H7 (cell line): Measurements from ENCODE around the gene SRP14. TPM values are rescaled to one million over a fixed set of nuclear protein-coding genes. Genes with fewer than 3 reads are reported as not detected.
"Not testable (repeated sequence)": the region's sequence is repeated elsewhere in the genome, so short reads cannot be mapped to it uniquely, and the experiment has no call there.

Source experiments
- DNase-seq: peaks from one replicate; pipeline ENCODE4 v3.0.0; 2012
- H3K27me3 ChIP-seq: 2 replicates; pipeline ENCODE4 v1.6.0; 2011; ENCODE audit warnings: mild to moderate bottlenecking, low read length; ENCODE audit not compliant: control insufficient read depth, insufficient read depth
- H3K36me3 ChIP-seq: replicated peaks from 2 replicates; pipeline ENCODE4 v1.5.1; 2011; ENCODE audit warnings: low read length; ENCODE audit not compliant: control insufficient read depth, insufficient read depth
- H3K4me3 ChIP-seq: 2 replicates; pipeline ENCODE4 v1.5.1; 2011; ENCODE audit warnings: low read depth, mild to moderate bottlenecking, control low read depth, low read length, moderate library complexity; ENCODE audit not compliant: insufficient read depth
- total RNA-seq: library from RNA; depleted of rRNA; stranded (reverse); fragments of >200 nt; shearing (Covaris generic); gene quantifications from 2 replicates; pipeline ENCODE4 v1.2.3, GENCODE V29; 2014; rRNA removed

SRP14 gene
- total RNA-seq, 1 experiment from 2014 or later = 156 TPM

DNA sequence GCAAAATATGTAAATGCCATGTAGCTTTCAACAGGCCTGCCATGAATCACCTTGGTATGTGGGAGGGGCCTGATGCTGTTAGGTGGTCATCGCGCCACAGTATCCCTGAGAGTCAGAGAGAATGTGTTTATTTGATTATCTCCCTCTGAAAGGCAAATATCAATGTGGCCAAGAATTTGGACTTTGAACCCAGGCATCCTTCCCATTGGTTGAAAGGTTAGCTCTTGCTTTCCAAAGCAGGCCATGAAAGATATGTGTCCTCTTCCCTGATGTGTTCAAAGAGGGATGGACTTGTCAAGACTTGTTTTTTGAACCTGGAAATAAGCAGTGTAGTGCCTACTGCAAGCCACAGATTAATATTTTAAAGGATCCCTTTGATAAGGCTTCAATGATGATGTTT lies 36.7 kb downstream of the SRP14 start:
- peaks cover 32% of the 10 kb centered on the region for H3K36me3 ChIP-seq
- peak; percentile 27 for DNase-seq
- no peaks in the 10 kb centered on the region for H3K27me3 ChIP-seq
- H3K4me3 ChIP-seq = no peak overlapping the region

DNA sequence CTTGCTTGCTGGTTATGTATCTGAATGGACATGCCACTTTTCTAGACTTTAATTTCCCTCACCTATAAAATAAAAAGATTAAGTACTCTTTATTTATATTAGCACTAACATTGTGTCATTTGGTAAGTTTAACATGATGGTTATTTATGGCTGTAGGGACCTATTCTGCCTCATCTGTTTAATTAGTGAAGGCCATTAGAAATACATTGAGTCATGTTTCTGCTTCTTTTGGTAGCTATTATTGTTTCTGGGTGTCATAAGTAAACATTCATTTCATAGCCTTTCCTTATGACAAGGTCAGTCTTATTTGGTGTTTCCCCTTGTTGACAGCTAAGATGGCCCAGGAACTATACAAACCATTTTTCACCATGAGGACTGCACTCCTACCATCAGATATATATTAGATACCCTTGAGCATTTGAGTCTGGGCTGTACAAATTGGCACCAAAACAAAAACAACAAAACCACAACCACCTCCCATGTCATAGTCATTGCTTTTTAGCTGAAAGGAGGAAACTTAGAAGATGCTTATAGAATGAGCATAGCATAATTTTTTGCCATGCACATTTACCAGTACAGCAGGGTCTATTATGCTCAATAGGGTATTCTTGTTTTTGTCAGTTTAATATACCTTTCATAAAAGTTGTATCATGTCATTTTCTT lies 39.3 kb downstream of the SRP14 start:
- DNase-seq = no peak
- H3K4me3 ChIP-seq = no peak overlapping the region
- no peaks in the 10 kb centered on the region for H3K27me3 ChIP-seq
- peaks cover 27% of the 10 kb centered on the region for H3K36me3 ChIP-seq

DNA sequence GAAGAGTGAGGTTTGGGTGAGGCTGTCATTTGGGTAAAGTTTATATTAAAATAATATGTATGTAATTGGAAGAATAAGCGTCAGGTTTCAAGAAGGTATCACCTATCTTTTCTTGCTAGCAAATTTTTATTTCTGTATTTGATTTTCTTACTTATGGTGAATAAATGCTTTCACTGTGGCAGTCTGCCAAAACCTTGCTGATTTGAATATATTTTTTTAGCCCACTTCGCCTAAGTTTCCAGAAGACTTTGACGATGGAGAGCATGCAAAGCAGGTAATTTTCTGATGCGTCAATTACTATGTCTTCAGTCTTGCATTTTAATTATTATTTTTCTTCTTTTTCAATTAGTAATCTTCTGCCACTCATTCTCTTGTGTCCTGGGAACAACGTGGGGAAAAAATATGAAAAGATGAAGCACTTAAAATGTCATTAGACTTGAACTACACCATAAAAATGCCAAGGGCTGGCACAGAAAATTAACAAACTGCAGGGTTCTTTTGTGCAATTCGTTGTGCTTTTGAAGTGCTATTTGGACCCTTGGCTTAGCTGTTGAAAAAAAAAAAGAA lies 40.4 kb downstream of the SRP14 start:
- no peak for DNase-seq
- H3K27me3 ChIP-seq = no peaks in the 10 kb centered on the region
- H3K4me3 ChIP-seq = no peak overlapping the region
- H3K36me3 ChIP-seq = peaks cover 26% of the 10 kb centered on the region

DNA sequence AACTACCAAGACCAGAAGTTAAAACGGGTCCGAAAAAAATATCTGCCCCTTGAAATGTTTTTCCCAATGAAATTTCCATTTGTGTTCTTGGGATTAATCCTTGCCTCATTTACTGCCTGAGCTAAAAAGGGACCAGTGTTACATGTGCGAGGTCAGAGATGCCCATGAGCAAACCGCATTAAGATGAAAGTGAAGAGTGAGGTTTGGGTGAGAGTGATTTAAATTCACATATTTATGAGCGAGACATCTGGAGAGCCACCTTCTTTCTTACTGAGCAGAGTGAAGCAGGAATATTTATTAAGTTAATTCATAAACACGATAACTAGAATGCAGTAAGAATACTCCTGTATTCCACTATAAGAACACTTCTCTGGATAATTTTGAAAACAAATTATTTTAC lies 41.3 kb downstream of the SRP14 start:
- peaks cover 23% of the 10 kb centered on the region for H3K36me3 ChIP-seq
- no peak for DNase-seq
- H3K4me3 ChIP-seq = no peak overlapping the region
- H3K27me3 ChIP-seq = no peaks in the 10 kb centered on the region

DNA sequence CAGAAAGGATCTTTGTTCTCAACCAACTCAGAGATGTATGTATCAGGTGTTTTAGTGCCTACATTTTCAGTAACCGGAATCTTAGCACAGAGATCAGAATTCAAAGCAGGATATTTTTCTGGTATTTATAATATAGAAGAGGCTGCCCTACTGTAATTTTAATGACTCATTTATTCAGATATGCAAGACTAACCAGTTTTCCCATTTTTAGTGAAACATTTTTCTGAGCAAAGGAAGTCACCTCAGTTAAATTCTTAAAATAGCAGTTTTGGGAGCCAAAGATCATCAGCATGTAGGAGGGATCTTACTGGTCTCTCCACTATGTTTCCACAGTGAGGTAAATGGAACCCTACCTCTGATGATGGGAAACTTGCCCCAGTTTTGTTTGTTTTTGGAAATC lies 42.0 kb downstream of the SRP14 start:
- H3K36me3 ChIP-seq = peaks cover 23% of the 10 kb centered on the region
- DNase-seq = no peak
- H3K4me3 ChIP-seq = no peak overlapping the region
- no peaks in the 10 kb centered on the region for H3K27me3 ChIP-seq

DNA sequence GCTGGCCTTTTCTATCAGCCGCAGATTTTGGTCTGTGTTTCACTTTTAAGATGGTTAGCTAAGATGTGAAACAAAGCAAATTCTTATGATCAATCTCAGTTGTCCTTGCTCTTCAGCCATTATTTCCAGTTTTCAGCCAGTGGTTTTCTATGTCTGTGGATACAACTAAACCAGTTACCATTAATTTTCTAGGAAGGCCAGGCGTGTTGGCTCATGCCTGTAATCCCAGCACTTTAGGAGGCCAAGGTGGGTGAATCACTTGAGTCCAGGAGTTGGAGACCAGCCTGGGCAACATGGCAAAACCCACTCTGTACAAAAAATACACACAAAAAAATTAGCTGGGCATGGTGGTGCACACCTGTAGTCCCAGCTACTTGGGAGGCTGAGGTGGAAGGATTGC lies 42.8 kb downstream of the SRP14 start:
- H3K4me3 ChIP-seq, H3K27me3 ChIP-seq, DNase-seq: not testable (repeated sequence)
- peaks cover 22% of the 10 kb centered on the region for H3K36me3 ChIP-seq

DNA sequence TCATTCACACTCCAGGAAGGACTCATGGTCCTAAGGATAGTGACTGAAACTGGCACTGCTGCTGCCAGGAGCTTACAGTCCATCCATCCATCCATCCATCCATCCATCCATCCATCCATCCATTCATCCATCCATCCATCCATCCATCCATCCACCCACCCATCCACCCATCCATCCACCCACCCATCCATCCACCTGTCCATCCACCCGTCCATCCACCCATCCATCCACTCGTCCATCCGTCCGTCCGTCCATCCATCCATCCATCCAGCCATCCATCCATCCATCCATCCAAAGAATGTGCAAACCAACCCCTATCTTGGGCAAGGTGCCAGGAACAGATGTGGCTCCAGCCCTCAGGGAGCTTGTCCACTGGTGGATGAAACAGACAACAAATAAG lies 46.0 kb downstream of the SRP14 start:
- not testable (repeated sequence) for H3K4me3 ChIP-seq, H3K27me3 ChIP-seq, DNase-seq
- peaks cover 26% of the 10 kb centered on the region for H3K36me3 ChIP-seq

DNA sequence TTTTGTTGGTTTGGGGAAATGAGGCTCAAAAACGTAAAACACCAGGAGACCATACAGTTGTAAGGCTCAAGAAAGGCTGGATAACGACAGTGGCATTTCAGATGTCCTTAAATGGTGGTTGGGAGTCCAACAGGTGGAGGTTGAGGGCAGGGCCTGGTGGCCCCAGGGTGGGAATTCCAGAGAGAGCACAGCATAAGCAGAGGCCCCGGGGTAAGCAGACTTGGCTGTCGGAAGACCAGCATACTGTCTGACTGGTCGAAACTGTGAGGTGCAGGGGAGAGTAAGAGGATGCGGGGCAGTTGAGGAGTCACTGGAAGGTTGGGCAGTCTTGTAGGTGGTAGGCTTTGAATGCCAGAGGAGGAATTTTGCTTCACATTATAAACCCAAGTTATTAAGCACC lies 48.3 kb downstream of the SRP14 start:
- H3K4me3 ChIP-seq = no peak overlapping the region
- no peak for DNase-seq
- H3K36me3 ChIP-seq = peaks cover 32% of the 10 kb centered on the region
- H3K27me3 ChIP-seq = no peaks in the 10 kb centered on the region

DNA sequence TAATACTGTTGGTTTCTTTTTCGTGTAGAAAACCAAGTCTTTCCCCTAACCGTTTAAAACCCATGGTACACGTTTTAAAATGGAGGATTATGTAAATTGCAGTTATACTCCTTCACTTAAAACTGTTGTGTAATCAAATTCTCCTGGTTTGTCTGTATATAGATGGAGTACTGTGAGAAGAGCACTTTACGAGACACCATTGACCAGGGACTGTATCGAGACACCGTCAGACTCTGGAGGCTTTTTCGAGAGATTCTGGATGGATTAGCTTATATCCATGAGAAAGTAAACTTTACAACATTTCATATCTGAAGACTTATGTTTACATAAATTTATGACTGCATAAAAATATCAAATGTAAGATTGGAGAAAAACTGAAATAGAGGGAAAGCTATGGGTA lies 51.2 kb downstream of the SRP14 start:
- Histone ChIP-seq H3K36me3 (peaks cover 26% of the 10 kb centered on the region), H3K4me3 (no peak overlapping the region), H3K27me3 (no peaks in the 10 kb centered on the region)
- no peak for DNase-seq

Other genes with a start within 250 kb of the SRP14 start
- 30.1 and 43.6 TPM in 2 replicates for gene GPR176, start 118.9 kb downstream of the SRP14 start, total RNA-seq
- 44.1 and 74.6 TPM in 2 replicates for gene EIF2AK4, start 105.1 kb downstream of the SRP14 start, total RNA-seq
- gene BMF, start 69.7 kb upstream of the SRP14 start, total RNA-seq = 11.9 and 12.4 TPM in 2 replicates
- 87.4 and 126 TPM in 2 replicates for gene BUB1B, start 121.9 kb upstream of the SRP14 start, total RNA-seq
- 4.9 and 8.4 TPM in 2 replicates for gene PAK6, start 199.9 kb upstream of the SRP14 start, total RNA-seq
- 0.22 and 0.45 TPM in 2 replicates for gene ANKRD63, start 243.9 kb upstream of the SRP14 start, total RNA-seq